HT1080 (cell line): ENCODE measurements around the gene SHC2. TPM values are rescaled to one million over a fixed set of nuclear protein-coding genes. Genes with fewer than 3 reads are reported as not detected.

Experiments used
- DNase-seq: peaks from one replicate; pipeline ENCODE4 v3.0.0-alpha.2; 2015; ENCODE audit warnings: low read depth
- small RNA-seq: library from RNA; depleted of rRNA; stranded (forward); fragments of <200 nt; gene quantifications from one replicate; pipeline ENCODE3, GENCODE V24; 2014
- total RNA-seq: library from RNA; depleted of rRNA; stranded (reverse); fragments of >200 nt; shearing (Covaris generic); gene quantifications from 2 replicates; pipeline ENCODE4 v1.2.3, GENCODE V29; 2014; rRNA removed

Gene SHC2
- total RNA-seq, 1 experiment from 2014 or later: 0.03 TPM

DNA sequence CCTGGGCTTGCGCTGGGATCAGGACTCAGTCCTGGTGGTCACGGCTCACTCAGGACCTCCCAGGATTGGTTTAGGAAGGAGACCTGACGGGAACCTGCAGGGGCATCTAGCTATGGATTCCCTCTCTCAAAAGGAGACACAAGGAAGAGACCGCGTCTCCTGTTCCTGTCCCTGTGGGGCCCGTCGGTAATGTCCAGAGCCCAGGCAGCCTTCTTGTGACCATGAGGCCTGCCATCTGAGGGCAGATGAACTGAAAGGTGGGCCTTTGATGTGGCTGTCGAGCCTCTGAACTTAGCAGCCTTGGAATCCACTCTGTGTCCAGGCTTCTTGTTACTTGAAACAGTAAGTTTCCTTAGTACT is 84.7 kb downstream of the SHC2 start:
- DNase-seq: no peak

GRCh38 chr19:375395-376110 is 85.3 kb downstream of the SHC2 start:
- DNase-seq: no peak

GRCh38 chr19:374886-375235 is 86.0 kb downstream of the SHC2 start:
- no peak for DNase-seq

DNA sequence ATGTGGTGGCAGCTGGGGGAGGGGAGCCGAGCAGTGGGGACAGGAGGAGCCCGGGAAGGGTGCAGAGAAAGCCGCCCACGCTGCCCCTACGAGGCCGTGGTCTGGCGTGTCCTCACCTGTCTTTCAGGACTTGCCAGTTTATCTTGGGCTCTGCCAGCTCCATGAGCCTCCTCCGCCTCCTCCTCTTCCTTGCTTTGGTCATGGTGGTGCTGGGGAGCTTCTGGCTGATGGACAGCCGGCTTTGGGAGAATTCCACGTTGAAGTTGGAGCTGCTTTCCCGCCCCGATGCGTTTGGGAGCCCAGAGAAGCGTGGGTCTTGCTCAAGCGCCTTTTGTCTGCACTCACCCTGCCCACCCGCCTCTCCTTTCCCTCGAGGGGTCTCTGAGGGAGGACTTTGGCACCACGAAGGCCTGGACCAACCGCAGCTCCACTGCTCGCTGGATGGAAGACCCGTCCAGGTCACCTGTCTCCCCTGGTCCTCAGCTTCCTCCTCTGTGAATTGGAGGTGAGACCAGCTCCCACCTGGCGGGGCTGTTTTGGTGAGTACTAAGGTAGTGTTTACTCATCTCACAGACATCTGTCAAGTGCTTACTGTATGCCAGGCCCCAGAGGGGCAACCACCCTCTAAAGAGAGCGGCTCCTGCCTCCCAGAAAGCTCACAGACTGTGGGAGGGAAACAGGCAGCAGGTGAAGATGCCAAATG is 86.5 kb downstream of the SHC2 start:
- DNase-seq: no peak

- DNase-seq: no peak
Observed at GRCh38 chr19:373391-374182, 87.2 kb downstream of the SHC2 start.

DNA sequence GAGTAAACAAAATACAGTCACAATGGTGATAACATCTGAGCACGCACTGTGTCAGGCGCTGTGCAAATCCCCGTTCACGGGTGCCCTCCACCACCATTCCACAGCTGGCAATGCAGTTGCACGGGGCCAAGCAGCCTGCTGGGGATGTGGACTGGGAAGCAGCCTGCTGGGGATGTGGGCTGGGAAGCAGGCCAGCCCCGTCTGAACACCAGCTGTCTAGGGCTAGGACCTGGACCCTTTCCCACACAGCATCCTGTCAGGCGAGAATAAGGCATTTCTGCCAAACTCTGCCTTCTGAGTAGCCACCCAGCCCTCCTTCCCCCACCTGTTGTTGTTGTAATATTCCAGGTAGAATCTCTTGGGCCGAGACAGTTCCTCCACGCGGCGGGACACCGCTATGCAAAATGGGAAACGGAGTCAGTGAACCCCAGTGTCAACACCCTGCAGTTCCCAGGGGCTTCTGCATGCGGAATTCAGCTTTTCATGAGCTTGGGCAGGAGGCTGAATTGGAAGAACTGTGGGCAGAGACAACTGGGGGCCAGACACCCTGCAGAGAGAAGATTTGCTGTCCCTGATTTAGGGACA is 88.4 kb downstream of the SHC2 start:
- no peak for DNase-seq

- DNase-seq: no peak
Observed at GRCh38 chr19:371501-372168, 89.2 kb downstream of the SHC2 start.

DNA sequence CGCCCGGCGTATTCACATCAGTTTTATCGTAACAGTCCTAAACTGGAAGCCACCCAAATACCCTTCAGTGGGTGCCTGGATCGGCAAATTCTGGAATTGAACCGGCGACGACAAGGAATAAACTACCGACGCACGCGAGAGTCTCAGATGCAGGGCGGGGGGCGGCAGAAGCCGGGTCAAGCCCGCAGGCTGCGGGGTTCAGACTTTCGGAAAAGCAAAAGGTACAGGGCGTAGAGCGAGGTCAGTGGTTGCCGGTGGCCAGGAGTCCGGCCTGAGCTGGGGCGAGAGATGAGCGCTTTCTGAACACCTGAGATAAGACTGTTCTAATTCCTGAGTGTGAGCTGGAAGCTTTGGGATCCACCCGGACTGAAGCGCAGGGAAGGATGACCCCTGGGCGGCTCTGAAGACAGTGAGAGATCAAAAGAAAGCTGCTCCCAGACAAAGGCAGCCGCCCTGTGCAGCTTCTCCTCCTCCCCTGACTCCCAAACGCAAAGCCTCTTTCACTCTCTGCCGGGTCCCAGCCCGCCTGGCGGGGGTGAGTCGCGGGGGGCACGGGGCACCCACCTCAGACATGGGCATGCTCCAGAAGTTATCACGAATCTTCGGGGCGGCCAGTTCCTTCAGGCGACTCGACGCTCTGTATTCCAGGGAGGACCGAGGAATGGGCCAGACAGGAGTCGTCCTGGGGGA is 90.0 kb downstream of the SHC2 start:
- no peak for DNase-seq

GRCh38 chr19:369876-370275 is 91.0 kb downstream of the SHC2 start:
- DNase-seq: no peak

DNA sequence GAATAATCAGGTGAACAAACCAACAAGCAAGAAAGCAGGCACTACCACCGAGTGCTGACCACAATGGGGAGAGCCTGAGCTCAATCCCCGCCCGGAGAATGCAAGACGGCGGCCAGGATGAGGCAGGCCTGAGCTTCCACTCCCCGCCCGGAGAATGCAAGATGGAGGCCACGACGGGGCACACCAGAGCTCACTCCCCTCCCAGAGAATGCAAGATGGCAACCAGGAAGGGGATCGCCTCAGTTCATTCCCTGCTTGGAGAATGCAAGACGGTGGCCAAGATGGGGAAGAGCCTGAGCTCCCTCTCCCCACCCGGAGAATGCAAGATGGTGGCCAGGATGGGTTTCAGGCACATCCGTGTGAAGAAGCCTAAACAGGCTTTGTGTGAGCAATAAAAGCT is 91.6 kb downstream of the SHC2 start:
- DNase-seq: no peak

GRCh38 chr19:368630-369024 is 92.2 kb downstream of the SHC2 start:
- no peak for DNase-seq

DNA sequence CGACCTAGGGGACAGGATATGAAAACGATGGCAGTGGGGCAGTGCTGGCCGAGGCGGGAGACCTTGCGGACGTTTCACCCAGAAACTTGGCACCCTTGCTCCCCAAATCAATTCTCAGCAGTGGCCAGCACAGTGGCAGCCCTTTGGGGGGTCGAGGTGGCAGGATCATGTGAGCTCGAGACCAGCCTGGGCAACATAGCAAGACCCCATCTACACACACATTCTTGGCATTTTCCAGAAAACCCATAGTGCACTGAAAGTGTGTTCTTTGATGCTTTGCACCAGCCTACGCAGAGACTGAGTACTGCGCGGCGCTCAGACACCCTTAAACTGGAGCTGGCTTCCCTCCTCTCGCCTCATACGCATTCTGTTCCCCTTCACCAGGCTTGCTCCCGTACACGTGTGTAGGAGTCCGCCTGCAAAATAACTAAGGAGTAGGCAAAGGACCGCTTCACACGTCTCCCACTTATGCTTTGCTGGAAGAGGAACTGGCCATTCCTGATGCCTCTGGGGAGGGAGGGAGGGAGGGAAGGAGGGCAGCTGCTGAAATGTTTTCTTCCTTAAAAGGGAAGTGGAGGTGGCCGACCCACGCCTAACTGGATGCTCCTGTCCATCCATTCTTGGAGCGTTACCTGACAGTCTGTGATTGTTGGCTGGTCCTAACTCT is 92.7 kb downstream of the SHC2 start:
- no peak for DNase-seq

- DNase-seq: no peak
Observed at GRCh38 chr19:367561-367960, 93.3 kb downstream of the SHC2 start.

- DNase-seq: no peak
Observed at GRCh38 chr19:366951-367350, 93.9 kb downstream of the SHC2 start.

Small RNA genes lying within 50 kb of the gene (small RNA-seq; reads per million reads assigned to genes)
- not detected for gene RNA5SP462

Other genes starting within 250 kb of the SHC2 start
- gene PLPP2, start 169.6 kb downstream of the SHC2 start, total RNA-seq: 98.0 and 104 TPM in 2 replicates
- gene MIER2, start 116.2 kb downstream of the SHC2 start, total RNA-seq: 12.7 and 18.6 TPM in 2 replicates
- gene C2CD4C, start 51.9 kb downstream of the SHC2 start, total RNA-seq: 0.40 and 0.69 TPM in 2 replicates
- not detected in 2 replicates for gene MADCAM1, start 35.5 kb upstream of the SHC2 start, total RNA-seq
- gene TPGS1, start 46.5 kb upstream of the SHC2 start, total RNA-seq: 40.7 and 48.2 TPM in 2 replicates
- 107 and 110 TPM in 2 replicates for gene CDC34, start 70.7 kb upstream of the SHC2 start, total RNA-seq
- not detected in 2 replicates for gene GZMM, start 83.0 kb upstream of the SHC2 start, total RNA-seq
- 475 and 545 TPM in 2 replicates for gene BSG, start 111.6 kb upstream of the SHC2 start, total RNA-seq
- 0.27 and 0.37 TPM in 2 replicates for gene HCN2, start 128.8 kb upstream of the SHC2 start, total RNA-seq
- gene POLRMT, start 172.5 kb upstream of the SHC2 start, total RNA-seq: 86.9 and 100 TPM in 2 replicates
- not detected in 2 replicates for gene FGF22, start 178.8 kb upstream of the SHC2 start, total RNA-seq
- gene RNF126, start 202.2 kb upstream of the SHC2 start, total RNA-seq: 86.5 and 130 TPM in 2 replicates
- 14.5 and 19.7 TPM in 2 replicates for gene FSTL3, start 215.4 kb upstream of the SHC2 start, total RNA-seq
- gene PRSS57, start 234.4 kb upstream of the SHC2 start, total RNA-seq: not detected in 2 replicates
- not detected in 2 replicates for gene PALM, start 247.9 kb upstream of the SHC2 start, total RNA-seq